Thyroid gland (tissue), 4 donors: ENCODE measurements around the gene CAMTA1. TPM values are rescaled to one million over a fixed set of nuclear protein-coding genes. Genes with fewer than 3 reads are reported as not detected.
A peak's percentile ranks its signal among the peaks of the same experiment; 100 is the strongest.
"Not testable (repeated sequence)": the region's sequence is repeated elsewhere in the genome, so short reads cannot be mapped to it uniquely, and the experiment has no call there.

ENCODE experiments used
- DNase-seq, 2 donors: peaks; one replicate each; pipeline ENCODE4 v3.0.0-alpha.2; 2019
- H3K27ac ChIP-seq, 3 donors: fragments of 200-600 bp; sonication (generic); 1 replicate in 2 of 3; 2 replicates in 1 of 3; pipeline ENCODE4 v1.5.1; 2016 to 2019; ENCODE audit warnings: mild to moderate bottlenecking in 1 of 3, moderate library complexity in 1 of 3
- H3K27me3 ChIP-seq: fragments of 200-600 bp; sonication (generic); one replicate; pipeline ENCODE4 v1.5.1; 2019
- H3K36me3 ChIP-seq, 2 donors: fragments of 200-600 bp; sonication (generic); one replicate each; pipeline ENCODE4 v1.5.1; 2016 to 2019
- H3K4me1 ChIP-seq, 2 donors: fragments of 200-600 bp; sonication (generic); one replicate each; pipeline ENCODE4 v1.5.1; 2017 to 2019
- H3K4me3 ChIP-seq, 3 donors: fragments of 200-600 bp; sonication (generic); replicated peaks in 1 of 3; 1 replicate in 2 of 3; 2 replicates in 1 of 3; pipeline ENCODE4 v1.5.1; 2016; ENCODE audit warnings: mild to moderate bottlenecking in 1 of 3
- H3K9me3 ChIP-seq: fragments of 200-600 bp; sonication (generic); one replicate; pipeline ENCODE4 v1.5.1; 2017
- CTCF ChIP-seq, 6 experiments: fragments of 200-600 bp in 3 of 6; fragments of 450-650 bp in 3 of 6; sonication (generic) in 3 of 6; IDR thresholded peaks; one replicate each; pipeline ENCODE4 v1.5.1; 2016 to 2019; ENCODE audit warnings: antibody characterized with exemption in 6 of 6, mild to moderate bottlenecking in 2 of 6, inconsistent platforms in 1 of 6, moderate library complexity in 1 of 6
- POLR2A ChIP-seq, 2 donors: fragments of 450-650 bp; IDR thresholded peaks; one replicate each; pipeline ENCODE4 v1.6.1; 2017; ENCODE audit warnings: antibody characterized with exemption in 2 of 2, mild to moderate bottlenecking in 2 of 2, moderate library complexity in 1 of 2
- WGBS, 2 donors: methylation state at CpG; one replicate each; pipeline ENCODE4 v1.1.5; 2017; 5-methylcytosine and 5-hydroxymethylcytosine counted together
- intact Hi-C: fragments of 100-400 bp; cut with DNase I; formaldehyde crosslinking; loops from one replicate; pipeline ENCODE4 v1.15.1; 2023
- total RNA-seq, 4 donors: library from RNA; depleted of rRNA; stranded (reverse); fragments of >200 nt; gene quantifications; one replicate each; pipeline ENCODE4 v1.2.3, GENCODE V29; 2016

CAMTA1 gene
- total RNA-seq, 4 donors from 2014 or later, result 63.9 to 124 (median 101) TPM

GRCh38 chr1:7784492-7785071, 999.3 kb downstream of the CAMTA1 start:
- Histone ChIP-seq H3K9me3 (no peaks in the 10 kb centered on the region), H3K27me3 (no peaks in the 10 kb centered on the region), H3K4me1 (peaks cover 15 to 18% of the 10 kb centered on the region in 2 donors), H3K4me3 (peak overlapping the region; percentile 15 to 82 (median 63)), H3K36me3 (peaks cover 0 to 4% of the 10 kb centered on the region in 2 donors), H3K27ac (peak overlapping the region; percentile 90 to 93 (median 91))
- intact Hi-C loops, result no loop called here
- 31 to 43% methylated on average over 33 to 34 of the region's 52 CpGs for WGBS, 2 donors
- peak; percentile 60 to 69 for DNase-seq
- TF ChIP-seq POLR2A (IDR thresholded peaks at IDR 0.05) (peak in 1 of 2 donors; percentile 42), CTCF (IDR thresholded peaks at IDR 0.05) (no peak)

GRCh38 chr1:7785108-7785507, 999.9 kb downstream of the CAMTA1 start:
- Histone ChIP-seq H3K36me3 (peaks cover under 1 to 1% of the 10 kb centered on the region in 2 donors), H3K4me1 (peaks cover 15 to 18% of the 10 kb centered on the region in 2 donors), H3K27ac (peak overlapping the region; percentile 90 to 93 (median 91)), H3K27me3 (no peaks in the 10 kb centered on the region), H3K4me3 (peak overlapping the region; percentile 15 to 82 (median 63)), H3K9me3 (no peaks in the 10 kb centered on the region)
- DNase-seq, result no peak
- WGBS, 2 donors, result 51 to 57% methylated on average over 7 of the region's 7 CpGs
- intact Hi-C loops, result no loop called here
- no peak for TF ChIP-seq POLR2A (IDR thresholded peaks at IDR 0.05)
- TF ChIP-seq CTCF (IDR thresholded peaks at IDR 0.05), result no peak

GRCh38 chr1:7786795-7787194, 1001.5 kb downstream of the CAMTA1 start:
- H3K4me1 ChIP-seq, result peaks cover 15 to 18% of the 10 kb centered on the region in 2 donors
- no peaks in the 10 kb centered on the region for H3K27me3 ChIP-seq
- 56 to 57% methylated on average over 5 of the region's 5 CpGs for WGBS, 2 donors
- DNase-seq, result peak in 1 of 2 donors; percentile 10
- H3K27ac ChIP-seq, result no peak overlapping the region
- intact Hi-C loops, result no loop called here
- peaks cover 6 to 12% of the 10 kb centered on the region in 2 donors for H3K36me3 ChIP-seq
- H3K4me3 ChIP-seq, result no peak overlapping the region
- no peaks in the 10 kb centered on the region for H3K9me3 ChIP-seq
- TF ChIP-seq POLR2A (IDR thresholded peaks at IDR 0.05) (no peak), CTCF (IDR thresholded peaks at IDR 0.05) (no peak)

GRCh38 chr1:7789828-7790227, 1004.6 kb downstream of the CAMTA1 start:
- DNase-seq, result no peak
- Histone ChIP-seq H3K9me3 (no peaks in the 10 kb centered on the region), H3K4me3 (no peak overlapping the region), H3K27ac (no peak overlapping the region), H3K4me1 (peaks cover 11% of the 10 kb centered on the region in 2 donors), H3K27me3 (no peaks in the 10 kb centered on the region), H3K36me3 (peaks cover 12 to 15% of the 10 kb centered on the region in 2 donors)
- intact Hi-C loops, result no loop called here
- 70 to 78% methylated on average over 5 of the region's 5 CpGs for WGBS, 2 donors
- TF ChIP-seq POLR2A (IDR thresholded peaks at IDR 0.05) (no peak), CTCF (IDR thresholded peaks at IDR 0.05) (no peak)

- H3K27me3 ChIP-seq, DNase-seq, H3K27ac ChIP-seq, H3K9me3 ChIP-seq, H3K4me3 ChIP-seq, intact Hi-C loops, H3K4me1 ChIP-seq: not testable (repeated sequence)
- H3K36me3 ChIP-seq, result peaks cover 12 to 15% of the 10 kb centered on the region in 2 donors
- 91 to 95% methylated on average over 3 of the region's 3 CpGs for WGBS, 2 donors
These were observed 1005.8 kb downstream of the CAMTA1 start for GRCh38 chr1:7791027-7791426.
